Stimulated activated CD4-positive, alpha-beta T cell treated with anti-CD3 and anti-CD28 coated beads, Interleukin-1b, Interleukin-23, amount 100 ng/mL, for 48 hours (primary cell): ENCODE results near the gene ADGRG7.

Source experiments
- DNase-seq: peaks from one replicate; pipeline ENCODE4 v3.0.0-alpha.2; 2020

The ADGRG7 gene

DNA sequence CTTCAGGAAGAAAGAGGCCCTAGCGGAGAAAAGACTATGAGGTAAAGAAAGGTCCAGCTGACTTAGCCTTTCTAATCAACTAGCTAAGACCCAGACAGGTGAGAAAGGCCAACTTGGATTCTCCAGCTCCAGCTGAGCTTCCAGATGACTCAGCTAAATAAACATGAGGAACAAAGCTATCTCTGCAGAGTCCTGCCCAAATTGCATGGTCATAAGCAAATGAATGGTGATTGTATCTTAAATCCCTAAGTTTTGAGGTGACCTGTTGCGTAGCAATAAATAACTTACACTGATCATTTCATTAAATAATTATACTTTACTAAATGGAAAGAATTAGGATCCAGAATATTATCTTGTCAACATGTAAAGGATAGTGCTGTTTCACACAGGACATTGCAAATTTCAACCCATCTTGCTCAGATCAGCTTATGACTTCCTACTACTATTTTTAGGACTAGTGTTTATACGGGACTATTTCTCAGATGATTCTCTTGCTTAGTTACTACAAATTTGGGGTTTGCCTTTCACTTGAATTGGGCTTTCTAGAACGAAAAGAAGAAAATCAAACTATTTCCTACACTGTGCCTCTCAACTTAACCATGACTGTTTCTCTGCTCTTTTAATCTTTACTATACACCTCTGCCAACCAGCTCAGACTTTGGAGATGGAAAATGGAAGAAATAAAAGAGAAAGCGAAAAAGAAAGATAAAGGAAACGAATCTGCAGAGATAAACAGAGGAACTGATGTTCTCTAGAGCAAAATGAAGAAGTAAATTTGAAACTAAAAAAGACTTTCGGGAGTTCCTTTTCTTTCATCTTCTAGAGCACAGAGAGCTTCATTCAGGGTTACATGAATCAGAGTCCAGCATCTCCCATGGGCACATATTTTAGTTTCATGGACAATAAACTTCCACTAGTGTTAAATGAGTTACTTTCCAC, 6.6 kb upstream of the ADGRG7 start:
- no peak for DNase-seq

GRCh38 chr3:100603469-100603868, 5.9 kb upstream of the ADGRG7 start:
- no peak for DNase-seq

DNA sequence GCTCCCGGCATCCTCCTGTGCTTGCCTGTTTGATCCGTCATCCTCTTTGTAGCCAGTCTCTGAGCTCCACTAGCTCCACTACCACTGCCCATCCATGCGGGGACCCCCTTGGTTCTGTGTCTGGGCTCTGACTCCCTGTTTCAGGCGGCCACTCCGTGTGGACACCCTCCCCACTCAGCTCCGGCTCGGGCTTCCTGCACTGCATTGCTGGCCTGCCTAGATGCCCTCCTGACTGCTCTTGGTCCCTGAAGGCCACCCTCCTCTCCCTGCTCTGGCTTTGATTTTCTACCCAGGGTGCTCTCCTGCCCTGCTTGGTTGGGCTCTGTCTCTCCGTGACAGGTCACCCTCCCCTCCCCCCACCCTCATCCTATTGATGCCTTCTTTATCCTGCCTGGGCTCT, 4.0 kb upstream of the ADGRG7 start:
- DNase-seq: no peak

DNA sequence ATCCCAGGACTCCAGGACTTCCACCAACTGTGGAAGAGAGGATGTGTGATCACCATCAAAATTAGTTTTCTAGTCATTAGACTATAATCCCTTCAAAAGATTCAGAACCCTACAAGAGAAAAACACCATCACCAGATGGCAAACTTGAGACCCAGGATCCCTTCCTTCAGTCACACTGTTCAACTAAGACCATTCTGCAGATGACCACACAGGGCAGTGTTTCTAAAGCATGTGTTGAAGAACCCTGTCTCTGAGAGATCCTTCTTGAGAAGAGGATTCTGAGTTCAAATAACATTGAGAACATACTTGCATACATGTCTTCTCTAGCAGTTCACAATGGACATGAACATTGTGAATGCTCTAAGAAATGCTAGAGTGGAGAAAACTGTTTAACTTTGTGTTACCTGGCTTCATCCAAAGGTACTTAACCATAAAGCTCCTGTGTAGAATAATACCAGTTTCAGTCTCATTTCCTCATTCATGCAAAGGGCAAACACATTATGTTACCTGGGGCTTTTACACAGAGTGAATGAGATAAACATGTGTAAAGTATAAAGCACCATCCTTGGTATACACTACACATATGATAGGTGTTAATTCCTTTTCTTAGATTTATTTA, 2.4 kb upstream of the ADGRG7 start:
- no peak for DNase-seq

GRCh38 chr3:100609963-100610362, 562 bp downstream of the ADGRG7 start:
- DNase-seq: no peak

DNA sequence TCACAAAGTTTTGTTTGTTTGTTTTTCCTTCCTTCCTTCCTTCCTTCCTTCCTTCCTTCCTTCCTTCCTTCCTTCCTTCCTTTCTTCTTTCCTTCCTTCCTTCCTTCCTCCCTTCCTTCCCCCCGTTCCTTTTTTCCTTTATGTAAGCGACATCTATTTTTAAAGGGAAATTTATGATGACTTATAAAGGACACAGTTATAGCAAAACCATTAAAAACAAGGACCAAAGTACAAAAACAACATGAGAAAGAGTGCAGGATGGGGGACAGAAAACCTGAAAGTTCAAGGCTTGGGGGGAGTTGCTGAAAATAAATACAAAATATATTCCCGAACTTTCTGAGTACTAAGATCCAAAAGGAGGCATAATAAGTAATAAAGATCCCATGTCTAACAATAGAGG, 1.8 kb downstream of the ADGRG7 start:
- DNase-seq: no peak

DNA sequence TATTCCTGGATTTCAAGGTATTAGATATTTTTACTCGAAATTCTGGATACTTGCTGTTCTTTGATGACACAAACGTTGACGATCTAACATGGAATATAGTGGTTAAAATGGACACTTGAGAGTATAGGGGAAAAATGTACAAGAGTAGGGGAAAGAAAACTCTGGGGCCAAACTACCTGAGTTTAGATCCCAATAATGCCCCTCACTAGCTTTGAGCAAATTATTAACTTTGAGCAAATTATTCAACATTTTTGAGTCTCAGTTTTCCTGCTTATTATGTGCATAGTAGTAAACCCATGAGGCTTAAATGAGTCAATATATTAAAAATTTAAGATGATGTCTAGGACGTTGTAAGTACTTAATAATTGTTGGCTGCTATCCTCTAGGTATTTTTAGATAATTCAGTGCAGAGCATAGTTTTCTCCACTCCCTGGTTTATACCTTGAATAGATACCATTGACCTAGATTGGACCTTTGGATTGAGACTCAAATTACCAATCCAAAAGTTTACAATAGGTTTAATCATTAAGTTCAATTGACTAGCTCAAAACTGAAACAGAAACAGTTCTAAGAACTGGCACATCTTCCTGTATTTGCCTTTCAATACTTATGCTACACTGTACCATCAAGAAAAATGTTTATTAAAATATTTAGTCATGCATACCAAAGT, 4.5 kb downstream of the ADGRG7 start:
- DNase-seq: no peak

GRCh38 chr3:100614941-100615340, 5.5 kb downstream of the ADGRG7 start:
- DNase-seq: no peak

DNA sequence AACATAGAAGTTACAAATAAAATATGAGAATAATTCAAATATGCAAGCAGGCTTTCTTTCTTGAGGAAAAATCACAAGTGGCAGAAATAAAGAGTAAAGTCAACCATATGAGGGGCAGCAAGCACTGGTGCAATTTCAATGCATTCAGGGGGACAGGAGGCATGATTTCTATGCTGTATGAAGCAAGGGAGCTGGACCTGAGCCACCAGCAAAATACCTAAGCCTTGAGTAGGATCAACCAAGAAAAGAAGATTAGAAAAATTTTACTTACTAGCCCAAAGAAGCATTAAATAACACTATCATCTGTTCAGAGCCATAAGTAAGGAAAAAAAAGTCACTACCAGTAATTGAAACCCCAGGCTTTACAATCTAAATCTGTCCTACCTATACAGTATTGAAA, 6.3 kb downstream of the ADGRG7 start:
- DNase-seq: no peak

- DNase-seq: no peak
These were observed 11.8 kb downstream of the ADGRG7 start for GRCh38 chr3:100621251-100621650.

GRCh38 chr3:100627491-100627890, 18.1 kb downstream of the ADGRG7 start:
- no peak for DNase-seq

- no peak for DNase-seq
These were observed 20.2 kb downstream of the ADGRG7 start for GRCh38 chr3:100629421-100630127.

DNA sequence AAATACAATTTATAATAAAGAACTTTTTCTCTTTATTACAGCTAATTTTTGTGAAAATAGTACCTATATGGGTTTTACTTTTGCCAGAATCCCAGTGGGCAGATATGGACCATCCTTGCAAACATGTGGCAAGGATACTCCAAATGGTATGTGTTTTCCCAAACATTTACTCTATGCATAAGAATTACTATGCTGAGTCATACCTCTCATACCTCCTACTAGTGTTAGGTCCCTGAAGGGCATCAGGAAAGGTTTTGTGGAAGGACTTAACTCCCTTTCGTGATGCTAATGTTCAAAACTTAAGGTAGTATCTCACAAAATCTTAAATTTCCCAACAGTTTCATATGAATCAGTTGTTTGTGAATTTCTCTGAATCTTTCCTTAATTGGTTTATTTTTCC, 21.3 kb downstream of the ADGRG7 start:
- no peak for DNase-seq

GRCh38 chr3:100631236-100631635, 21.8 kb downstream of the ADGRG7 start:
- DNase-seq: no peak

DNA sequence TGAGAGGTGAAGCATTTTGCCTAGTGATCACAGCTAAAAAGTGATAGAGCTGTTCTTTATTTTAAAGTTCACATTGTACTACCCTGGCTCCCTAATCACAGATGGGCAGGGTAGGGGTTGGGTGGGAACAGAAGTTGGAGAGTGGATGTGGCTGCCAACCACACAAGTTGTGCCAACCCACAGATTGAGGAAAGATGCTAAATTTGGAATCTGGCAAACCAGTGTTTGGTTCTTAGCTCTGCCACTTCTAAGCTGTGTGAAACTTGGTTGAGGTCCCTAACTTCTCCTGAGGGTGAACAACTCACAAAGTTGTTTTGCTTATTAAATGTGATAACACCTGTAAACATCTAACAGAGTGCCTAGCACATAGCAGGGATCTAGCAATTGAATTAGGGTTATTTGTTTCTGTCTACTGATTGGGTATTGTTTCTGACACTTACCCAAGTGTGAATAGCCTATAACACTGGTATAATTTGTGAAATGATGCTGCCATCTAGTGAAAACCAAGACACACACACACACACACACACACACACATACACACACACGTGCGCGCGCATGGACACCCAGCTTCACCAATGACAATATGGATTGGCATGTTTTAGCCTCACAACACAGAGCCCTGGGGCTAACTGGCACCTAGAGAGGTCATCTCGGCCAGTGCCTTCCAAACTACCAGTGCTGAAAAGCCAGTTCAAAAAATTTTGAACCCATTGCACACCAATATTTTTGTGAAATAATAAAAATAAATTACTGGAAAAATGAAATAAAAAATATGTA, 25.3 kb downstream of the ADGRG7 start:
- peak; percentile 22 for DNase-seq

DNA sequence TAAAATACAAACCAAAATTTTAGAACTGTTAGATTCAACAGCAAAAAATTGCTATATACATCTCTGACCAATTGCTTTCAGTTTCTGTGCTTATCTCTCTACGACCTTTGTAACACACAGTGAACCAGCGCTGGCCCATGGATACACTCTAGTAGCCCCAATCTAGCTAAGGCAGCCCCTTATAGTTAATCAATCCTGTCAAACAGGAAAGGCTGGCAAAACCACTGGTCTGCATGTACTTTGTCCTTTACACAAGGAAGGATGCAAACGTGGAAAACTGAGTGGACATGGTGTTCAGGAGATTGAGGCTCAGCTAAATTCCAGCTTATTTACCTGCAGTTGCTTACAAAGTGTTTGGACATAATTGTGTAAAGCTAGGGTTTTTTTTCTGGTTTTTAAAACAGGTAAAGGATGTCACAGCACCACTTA, 25.9 kb downstream of the ADGRG7 start:
- no peak for DNase-seq

GRCh38 chr3:100637197-100637631, 27.8 kb downstream of the ADGRG7 start:
- DNase-seq: no peak

DNA sequence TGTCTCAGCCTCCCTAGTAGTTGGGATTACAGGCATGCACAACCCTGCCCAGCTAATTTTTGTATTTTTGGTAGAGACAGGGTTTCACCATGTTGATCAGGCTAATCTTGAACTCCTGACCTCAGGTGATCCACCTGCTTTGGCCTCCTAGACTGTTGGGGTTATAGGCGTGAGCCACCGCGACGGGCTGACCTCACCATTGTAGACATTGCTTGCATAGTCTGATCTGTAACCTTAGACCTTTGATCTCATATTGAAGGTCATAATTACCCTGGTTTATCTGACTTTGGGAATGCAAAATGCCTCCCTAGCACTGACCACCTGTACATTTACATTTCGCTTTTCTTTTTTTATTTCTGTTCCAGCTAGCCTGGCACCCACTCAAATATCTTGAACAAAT, 31.2 kb downstream of the ADGRG7 start:
- no peak for DNase-seq

- no peak for DNase-seq
These were observed 32.2 kb downstream of the ADGRG7 start for GRCh38 chr3:100641471-100642032.

GRCh38 chr3:100645913-100646312, 36.5 kb downstream of the ADGRG7 start:
- no peak for DNase-seq

DNA sequence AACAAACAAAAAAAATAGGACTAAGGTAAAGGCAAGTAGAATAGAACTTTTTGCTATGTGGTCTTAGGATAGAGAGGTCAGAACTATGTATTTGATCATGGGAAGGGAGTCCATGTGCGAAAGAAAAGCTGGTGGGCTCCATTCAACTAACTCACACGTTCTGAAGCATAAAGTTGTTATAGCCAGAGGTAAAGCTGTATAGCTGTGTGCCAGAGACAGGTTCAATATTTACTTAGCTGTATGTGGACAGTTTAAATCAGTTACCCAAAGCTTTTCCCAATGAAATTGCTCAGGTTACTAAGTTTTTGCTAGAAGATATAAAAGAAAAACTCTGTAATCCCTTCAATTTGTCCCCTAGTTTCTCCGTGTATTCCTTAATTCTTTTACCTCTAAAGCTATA, 37.8 kb downstream of the ADGRG7 start:
- DNase-seq: no peak

- no peak for DNase-seq
These were observed 38.3 kb downstream of the ADGRG7 start for GRCh38 chr3:100647657-100648056.
